ENCODE results near the gene SYNE1.

The SYNE1 gene

GRCh38 chr6:152277826-152278329 is 359.3 kb downstream of the SYNE1 start:
- no peak for DNase-seq (ENCODE audit: low read depth, low spot score)

GRCh38 chr6:152273638-152274037 is 363.5 kb downstream of the SYNE1 start:
- no peak for DNase-seq (ENCODE audit: low read depth, low spot score)

- DNase-seq (ENCODE audit: low read depth, low spot score) = no peak
These were observed 364.2 kb downstream of the SYNE1 start for GRCh38 chr6:152273002-152273401.

- no peak for DNase-seq (ENCODE audit: low read depth, low spot score)
These were observed 364.7 kb downstream of the SYNE1 start for GRCh38 chr6:152272486-152272885.

GRCh38 chr6:152271776-152272464 is 365.2 kb downstream of the SYNE1 start:
- DNase-seq (ENCODE audit: low read depth, low spot score) = no peak

GRCh38 chr6:152270301-152270925 is 366.7 kb downstream of the SYNE1 start:
- no peak for DNase-seq (ENCODE audit: low read depth, low spot score)

- DNase-seq (ENCODE audit: low read depth, low spot score) = no peak
These were observed 368.2 kb downstream of the SYNE1 start for GRCh38 chr6:152268846-152269442.

GRCh38 chr6:152267967-152268845 is 369.0 kb downstream of the SYNE1 start:
- DNase-seq (ENCODE audit: low read depth, low spot score) = no peak

- DNase-seq (ENCODE audit: low read depth, low spot score) = no peak
These were observed 371.5 kb downstream of the SYNE1 start for GRCh38 chr6:152265651-152266050.

- DNase-seq (ENCODE audit: low read depth, low spot score) = no peak
These were observed 373.6 kb downstream of the SYNE1 start for GRCh38 chr6:152263582-152263981.

GRCh38 chr6:152261179-152261578 is 376.0 kb downstream of the SYNE1 start:
- DNase-seq (ENCODE audit: low read depth, low spot score) = no peak

GRCh38 chr6:152259234-152259633 is 377.9 kb downstream of the SYNE1 start:
- DNase-seq (ENCODE audit: low read depth, low spot score) = no peak

GRCh38 chr6:152257581-152257980 is 379.6 kb downstream of the SYNE1 start:
- DNase-seq (ENCODE audit: low read depth, low spot score) = no peak

GRCh38 chr6:152250127-152250526 is 387.0 kb downstream of the SYNE1 start:
- DNase-seq (ENCODE audit: low read depth, low spot score) = no peak

- no peak for DNase-seq (ENCODE audit: low read depth, low spot score)
These were observed 388.2 kb downstream of the SYNE1 start for GRCh38 chr6:152248980-152249379.

GRCh38 chr6:152246554-152247337 is 390.4 kb downstream of the SYNE1 start:
- no peak for DNase-seq (ENCODE audit: low read depth, low spot score)

GRCh38 chr6:152244998-152245630 is 392.0 kb downstream of the SYNE1 start:
- DNase-seq (ENCODE audit: low read depth, low spot score) = no peak

- DNase-seq (ENCODE audit: low read depth, low spot score) = no peak
These were observed 396.0 kb downstream of the SYNE1 start for GRCh38 chr6:152241013-152241766.

GRCh38 chr6:152240436-152240835 is 396.7 kb downstream of the SYNE1 start:
- no peak for DNase-seq (ENCODE audit: low read depth, low spot score)

Data from smooth muscle cell of the brain vasculature (primary cell).